GM12865 (cell line): ENCODE measurements around the gene PAK1IP1.
"Not testable (repeated sequence)": the region's sequence is repeated elsewhere in the genome, so short reads cannot be mapped to it uniquely, and the experiment has no call there.

ENCODE experiments used
- DNase-seq: peaks from one replicate; pipeline ENCODE4 v3.0.0; 2010; ENCODE audit warnings: low read depth
- H3K4me3 ChIP-seq: 2 replicates; pipeline ENCODE4 v1.5.1; 2011; ENCODE audit warnings: mild to moderate bottlenecking, low read depth, low read length, control low read depth
- TF ChIP-seq, protein P1 (sequence below): IDR thresholded peaks from 2 replicates; pipeline ENCODE4 v1.5.1; 2011; ENCODE audit warnings: low read length, control low read depth, low read depth, inconsistent platforms; ENCODE audit not compliant: insufficient read depth; ENCODE audit errors: missing control alignments

Gene PAK1IP1

DNA sequence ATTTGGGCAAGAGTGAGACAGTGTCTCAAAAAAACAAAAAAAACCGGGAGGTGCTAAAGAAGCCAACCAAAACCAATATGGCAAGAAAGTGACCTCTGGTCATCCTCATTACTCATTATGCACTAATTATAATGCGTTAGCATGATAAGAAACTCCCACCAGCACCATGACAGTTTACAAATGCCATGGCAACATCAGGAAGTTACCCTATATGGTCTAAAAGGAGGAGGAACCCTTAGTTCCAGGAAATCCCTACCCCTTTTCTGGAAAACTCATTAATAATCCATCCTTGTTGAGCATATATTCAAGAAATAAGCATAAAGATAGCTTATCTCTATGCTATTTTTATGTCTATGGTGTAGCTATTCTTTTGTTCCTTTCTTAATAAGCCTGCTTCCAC, 32.0 kb upstream of the PAK1IP1 start:
- DNase-seq, result no peak
- no peak overlapping the region for H3K4me3 ChIP-seq
- TF ChIP-seq, protein P1, sequence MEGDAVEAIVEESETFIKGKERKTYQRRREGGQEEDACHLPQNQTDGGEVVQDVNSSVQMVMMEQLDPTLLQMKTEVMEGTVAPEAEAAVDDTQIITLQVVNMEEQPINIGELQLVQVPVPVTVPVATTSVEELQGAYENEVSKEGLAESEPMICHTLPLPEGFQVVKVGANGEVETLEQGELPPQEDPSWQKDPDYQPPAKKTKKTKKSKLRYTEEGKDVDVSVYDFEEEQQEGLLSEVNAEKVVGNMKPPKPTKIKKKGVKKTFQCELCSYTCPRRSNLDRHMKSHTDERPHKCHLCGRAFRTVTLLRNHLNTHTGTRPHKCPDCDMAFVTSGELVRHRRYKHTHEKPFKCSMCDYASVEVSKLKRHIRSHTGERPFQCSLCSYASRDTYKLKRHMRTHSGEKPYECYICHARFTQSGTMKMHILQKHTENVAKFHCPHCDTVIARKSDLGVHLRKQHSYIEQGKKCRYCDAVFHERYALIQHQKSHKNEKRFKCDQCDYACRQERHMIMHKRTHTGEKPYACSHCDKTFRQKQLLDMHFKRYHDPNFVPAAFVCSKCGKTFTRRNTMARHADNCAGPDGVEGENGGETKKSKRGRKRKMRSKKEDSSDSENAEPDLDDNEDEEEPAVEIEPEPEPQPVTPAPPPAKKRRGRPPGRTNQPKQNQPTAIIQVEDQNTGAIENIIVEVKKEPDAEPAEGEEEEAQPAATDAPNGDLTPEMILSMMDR, result no peak

DNA sequence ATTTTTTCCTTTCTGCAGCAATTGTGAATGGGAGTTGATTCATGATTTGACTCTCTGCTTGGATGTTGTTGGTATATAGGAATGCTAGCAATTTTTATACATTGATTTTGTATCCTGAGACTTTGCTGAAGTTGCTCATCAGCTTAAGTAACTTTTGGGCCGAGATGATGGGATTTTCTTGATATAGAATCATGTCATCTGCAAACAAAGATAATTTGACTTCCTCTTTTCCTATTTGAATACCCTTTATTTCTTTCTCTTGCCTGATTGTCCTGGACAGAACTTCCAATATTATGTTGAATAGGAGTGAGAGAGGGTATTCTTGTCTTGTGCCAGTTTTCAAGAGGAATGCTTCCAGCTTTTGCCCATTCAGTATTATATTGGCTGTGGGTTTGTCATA, 29.2 kb upstream of the PAK1IP1 start:
- not testable (repeated sequence) for H3K4me3 ChIP-seq, DNase-seq

DNA sequence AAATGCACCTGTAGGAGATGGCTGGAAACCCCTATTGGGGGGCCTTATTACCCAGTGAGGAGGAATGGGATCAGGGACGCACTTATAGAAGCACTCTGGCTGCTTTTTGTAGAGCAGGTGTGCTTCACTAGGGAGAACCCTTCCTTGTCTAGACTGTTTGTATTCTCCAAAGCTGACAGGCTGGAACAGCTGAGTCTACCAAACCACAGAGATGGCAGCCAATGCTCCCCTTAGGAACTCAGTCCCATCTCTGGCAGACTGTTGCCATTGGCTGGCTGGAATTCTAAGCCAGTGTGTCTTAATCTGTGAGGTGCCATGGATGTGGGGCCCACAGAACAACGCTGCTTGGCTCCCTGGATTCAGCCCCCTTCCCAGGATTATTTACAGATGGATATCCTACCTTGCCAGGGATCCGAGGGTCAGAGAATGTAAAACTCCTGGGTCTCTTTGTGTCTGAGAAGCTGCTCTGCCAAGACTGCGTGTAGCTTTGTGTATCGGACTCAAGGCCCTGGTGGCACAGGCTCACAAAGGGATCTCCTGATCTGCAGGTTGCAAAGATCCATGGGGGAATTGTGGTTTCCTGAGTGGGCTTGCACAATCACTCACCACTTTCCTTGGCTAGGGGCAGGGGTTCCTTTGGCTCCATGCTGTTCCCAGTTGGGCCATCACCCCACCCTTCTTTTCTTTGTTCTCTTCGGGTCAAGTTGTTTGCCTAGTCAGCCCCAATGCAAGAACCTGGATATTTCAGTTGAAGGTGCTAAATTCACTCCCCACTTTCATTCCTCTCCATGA, 26.4 kb upstream of the PAK1IP1 start:
- TF ChIP-seq, protein P1, result no peak
- no peak for DNase-seq
- H3K4me3 ChIP-seq, result no peak overlapping the region

DNA sequence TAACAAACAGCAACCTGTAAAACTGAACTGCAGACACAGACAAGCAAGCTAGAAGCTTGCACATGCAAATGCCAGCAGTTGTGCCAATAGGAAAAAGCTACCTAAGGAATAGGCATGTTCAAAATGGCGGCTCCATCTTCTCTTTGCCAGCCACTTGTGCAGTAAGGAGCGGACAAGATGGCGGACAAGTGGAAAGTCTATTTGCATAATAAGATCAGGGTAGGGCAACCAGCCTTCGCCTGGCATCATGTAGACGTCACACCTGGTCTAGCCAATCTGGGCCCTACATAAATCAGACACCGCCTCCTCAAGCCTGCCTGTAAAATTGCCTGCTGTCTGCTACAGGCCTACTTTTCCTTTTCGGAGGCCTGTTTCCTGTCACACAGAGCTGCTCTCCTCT, 18.4 kb upstream of the PAK1IP1 start:
- TF ChIP-seq, protein P1, result no peak
- DNase-seq, result no peak

DNA sequence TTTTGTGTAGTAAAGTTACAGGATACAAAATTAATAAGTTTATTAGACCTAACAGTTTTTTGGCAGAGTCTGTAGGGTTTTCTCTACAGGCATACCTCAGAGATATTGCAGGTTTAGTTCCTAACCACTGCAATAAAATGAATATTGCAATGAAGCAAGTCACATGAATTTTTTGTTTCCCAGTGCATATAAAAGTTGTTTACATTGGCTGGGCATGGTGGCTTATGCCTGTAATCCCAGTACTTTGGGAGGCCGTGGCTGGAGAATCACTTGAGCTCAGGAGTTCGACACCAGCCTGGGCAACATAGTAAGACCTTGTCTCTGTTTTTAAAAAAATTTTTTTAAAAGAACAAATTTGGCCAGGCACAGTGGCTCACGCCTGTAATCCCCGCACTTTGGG, 16.3 kb upstream of the PAK1IP1 start:
- DNase-seq, result no peak
- TF ChIP-seq, protein P1, result no peak
- H3K4me3 ChIP-seq, result no peak overlapping the region

More for the DNA sequence above, 18.4 kb upstream of the PAK1IP1 start:
- no peak overlapping the region for H3K4me3 ChIP-seq

DNA sequence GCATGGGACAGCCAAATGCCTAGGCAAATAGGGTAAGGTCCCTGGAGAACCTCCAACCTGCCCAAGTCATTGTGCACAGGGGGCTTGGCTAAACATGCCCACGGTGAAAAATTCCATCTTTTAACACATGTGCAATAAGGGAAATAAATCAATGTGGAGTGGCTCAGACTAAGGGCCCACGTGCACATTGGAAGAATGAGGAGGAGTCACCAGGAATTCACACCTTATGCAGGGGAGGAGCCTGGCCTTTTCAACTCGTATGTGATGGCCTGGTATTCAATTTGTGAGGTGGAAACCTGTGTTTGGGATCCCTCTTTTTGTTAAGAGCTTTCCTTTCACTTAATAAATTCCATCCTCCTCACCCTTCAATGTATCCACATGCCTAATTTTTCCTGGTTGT, 13.0 kb upstream of the PAK1IP1 start:
- no peak overlapping the region for H3K4me3 ChIP-seq
- TF ChIP-seq, protein P1, result no peak
- DNase-seq, result no peak

DNA sequence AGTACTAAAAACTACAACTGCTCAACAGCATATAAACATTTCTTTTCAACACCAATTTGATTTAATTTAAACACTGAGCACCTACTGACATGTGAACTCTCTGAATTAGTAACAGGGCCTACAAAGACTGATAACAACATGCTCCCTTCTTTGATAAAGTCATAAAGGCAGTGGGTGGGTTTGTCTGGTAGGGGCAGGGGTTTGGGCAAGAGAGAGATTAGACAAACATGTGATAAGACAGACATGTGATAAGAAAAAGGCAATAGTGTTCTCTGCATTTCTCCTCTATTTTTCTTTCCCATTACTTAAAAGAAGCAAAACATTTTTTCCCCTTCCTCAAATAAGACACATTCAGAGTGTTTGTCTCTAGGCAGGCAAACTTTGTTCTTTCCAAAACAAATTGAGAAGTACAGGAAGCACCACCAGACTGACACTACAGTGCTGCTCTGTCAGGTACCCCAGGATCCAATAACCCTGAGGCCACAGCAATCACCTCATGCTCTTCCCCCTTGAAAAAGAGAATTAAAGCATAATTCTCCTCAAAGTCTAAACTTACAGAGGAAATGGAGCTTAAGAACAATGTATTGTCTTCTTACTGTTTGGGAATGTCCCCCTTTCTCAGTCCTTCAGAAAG, 12.3 kb upstream of the PAK1IP1 start:
- no peak overlapping the region for H3K4me3 ChIP-seq
- TF ChIP-seq, protein P1, result no peak
- no peak for DNase-seq
